Adipose tissue (tissue), 3 donors: ENCODE measurements around the gene SORCS1. TPM values are rescaled to one million over a fixed set of nuclear protein-coding genes. Genes with fewer than 3 reads are reported as not detected.
"Not testable (repeated sequence)": the region's sequence is repeated elsewhere in the genome, so short reads cannot be mapped to it uniquely, and the experiment has no call there.

Experiments used
- H3K27ac ChIP-seq: one replicate; pipeline ENCODE4 v1.5.1; 2013; ENCODE audit warnings: low read depth, low read length
- WGBS, 3 donors: extraction: QIAGEN DNeasy Blood & Tissue Kit; methylation state at CpG; one replicate each; pipeline ENCODE4 v1.1.7; 2013; 5-methylcytosine and 5-hydroxymethylcytosine counted together
- polyA plus RNA-seq, 3 donors: library from polyadenylated mRNA; stranded (reverse); fragments of 200-250 nt; gene quantifications; one replicate each; pipeline ENCODE4 v1.2.3, GENCODE V29; 2013
- donor health status: healthy with polysubstance abuse.
- donor health status: Bipolar disorder and iron deficiency.
- donor health status: healthy.

The SORCS1 gene
- polyA plus RNA-seq, 3 donors: 0.16 to 0.87 (median 0.22) TPM

GRCh38 chr10:107059872-107060271 is 104.6 kb downstream of the SORCS1 start:
- 60 to 81% (median 80%) methylated on average over 3 of the region's 3 CpGs for WGBS, 3 donors

GRCh38 chr10:107059068-107059804 is 105.3 kb downstream of the SORCS1 start:
- H3K27ac ChIP-seq: no peak overlapping the region
- WGBS, 3 donors: 51 to 67% (median 57%) methylated on average over 4 of the region's 4 CpGs

More at GRCh38 chr10:107059872-107060271, 104.6 kb downstream of the SORCS1 start:
- H3K27ac ChIP-seq: no peak overlapping the region

GRCh38 chr10:107058331-107058730 is 106.2 kb downstream of the SORCS1 start:
- WGBS, 3 donors: 72 to 91% (median 85%) methylated on average over 2 of the region's 2 CpGs

GRCh38 chr10:107056182-107056581 is 108.3 kb downstream of the SORCS1 start:
- no peak overlapping the region for H3K27ac ChIP-seq
- 71 to 83% (median 78%) methylated on average over 2 of the region's 2 CpGs for WGBS, 3 donors

More at GRCh38 chr10:107058331-107058730, 106.2 kb downstream of the SORCS1 start:
- H3K27ac ChIP-seq: no peak overlapping the region

- no peak overlapping the region for H3K27ac ChIP-seq
- WGBS, 3 donors: 29 to 77% (median 77%) methylated on average over 3 of the region's 3 CpGs
These were observed 109.9 kb downstream of the SORCS1 start for GRCh38 chr10:107054469-107055156.

GRCh38 chr10:107051769-107052168 is 112.7 kb downstream of the SORCS1 start:
- no peak overlapping the region for H3K27ac ChIP-seq
- WGBS, 3 donors: 71 to 88% (median 78%) methylated on average over 1 of the region's 1 CpG

GRCh38 chr10:107043461-107043860 is 121.0 kb downstream of the SORCS1 start:
- H3K27ac ChIP-seq: no peak overlapping the region
- WGBS, 3 donors: 74 to 81% (median 75%) methylated on average over 3 of the region's 3 CpGs

- 74 to 88% (median 87%) methylated on average over 10 of the region's 10 CpGs for WGBS, 3 donors
- H3K27ac ChIP-seq: no peak overlapping the region
These were observed 127.0 kb downstream of the SORCS1 start for GRCh38 chr10:107037192-107038122.

- 51 to 75% (median 64%) methylated on average over 5 of the region's 5 CpGs for WGBS, 3 donors
- H3K27ac ChIP-seq: no peak overlapping the region
These were observed 130.6 kb downstream of the SORCS1 start for GRCh38 chr10:107033799-107034422.

- H3K27ac ChIP-seq: no peak overlapping the region
- WGBS, 3 donors: 77 to 83% (median 79%) methylated on average over 10 of the region's 10 CpGs
These were observed 131.7 kb downstream of the SORCS1 start for GRCh38 chr10:107032700-107033401.

- 42 to 61% (median 48%) methylated on average over 5 of the region's 5 CpGs for WGBS, 3 donors
- H3K27ac ChIP-seq: no peak overlapping the region
These were observed 132.4 kb downstream of the SORCS1 start for GRCh38 chr10:107031931-107032699.

- no peak overlapping the region for H3K27ac ChIP-seq
- WGBS, 3 donors: 56 to 77% (median 66%) methylated on average over 2 of the region's 2 CpGs
These were observed 136.3 kb downstream of the SORCS1 start for GRCh38 chr10:107028236-107028635.

- H3K27ac ChIP-seq: no peak overlapping the region
- 31 to 47% (median 45%) methylated on average over 4 of the region's 4 CpGs for WGBS, 3 donors
These were observed 138.8 kb downstream of the SORCS1 start for GRCh38 chr10:107025676-107026075.

- 86 to 94% (median 91%) methylated on average over 3 of the region's 3 CpGs for WGBS, 3 donors
- not testable (repeated sequence) for H3K27ac ChIP-seq
These were observed 140.5 kb downstream of the SORCS1 start for GRCh38 chr10:107024033-107024432.

- no peak overlapping the region for H3K27ac ChIP-seq
- 75 to 76% (median 75%) methylated on average over 6 of the region's 6 CpGs for WGBS, 3 donors
These were observed 141.7 kb downstream of the SORCS1 start for GRCh38 chr10:107022600-107023354.

- H3K27ac ChIP-seq: no peak overlapping the region
- 47 to 75% (median 73%) methylated on average over 2 of the region's 2 CpGs for WGBS, 3 donors
These were observed 145.4 kb downstream of the SORCS1 start for GRCh38 chr10:107019154-107019553.
